ENCODE data around the gene LYRM2.
"Not testable (repeated sequence)": the region's sequence is repeated elsewhere in the genome, so short reads cannot be mapped to it uniquely, and the experiment has no call there.

Gene LYRM2

GRCh38 chr6:89636412-89636811, 2.1 kb downstream of the LYRM2 start:
- H3K27me3 ChIP-seq (ENCODE audit: low read depth); DNase-seq (ENCODE audit: low spot score in 2 of 2); H3K4me3 ChIP-seq; in situ Hi-C loops (cut with MboI; ENCODE audit: low sequenced_read_pairs); H3K9me3 ChIP-seq: not testable (repeated sequence)
- peaks cover 18% of the 10 kb centered on the region for H3K36me3 ChIP-seq (replicated peaks)
- H3K4me1 ChIP-seq = peaks cover 14% of the 10 kb centered on the region

GRCh38 chr6:89630488-89630887, 8.1 kb downstream of the LYRM2 start:
- H3K9me3 ChIP-seq = no peaks in the 10 kb centered on the region
- DNase-seq (ENCODE audit: low spot score in 2 of 2) = no peak
- peaks cover 33% of the 10 kb centered on the region for H3K36me3 ChIP-seq (replicated peaks)
- H3K4me1 ChIP-seq = no peaks in the 10 kb centered on the region
- in situ Hi-C loops (cut with MboI; ENCODE audit: low sequenced_read_pairs) = no loop called here
- no peak overlapping the region for H3K4me3 ChIP-seq
- H3K27me3 ChIP-seq (ENCODE audit: low read depth) = no peaks in the 10 kb centered on the region

GRCh38 chr6:89623749-89624148, 14.8 kb downstream of the LYRM2 start:
- DNase-seq (ENCODE audit: low spot score in 2 of 2) = no peak
- Histone ChIP-seq H3K9me3 (no peaks in the 10 kb centered on the region), H3K27me3 (ENCODE audit: low read depth) (no peaks in the 10 kb centered on the region), H3K4me1 (no peaks in the 10 kb centered on the region), H3K4me3 (no peak overlapping the region), H3K36me3 (replicated peaks) (peaks cover 3% of the 10 kb centered on the region)
- in situ Hi-C loops (cut with MboI; ENCODE audit: low sequenced_read_pairs) = loop anchor here (25.0 kb wide), 1 partner anchor 636 kb away; no protein-coding TSS in a partner anchor

DNA sequence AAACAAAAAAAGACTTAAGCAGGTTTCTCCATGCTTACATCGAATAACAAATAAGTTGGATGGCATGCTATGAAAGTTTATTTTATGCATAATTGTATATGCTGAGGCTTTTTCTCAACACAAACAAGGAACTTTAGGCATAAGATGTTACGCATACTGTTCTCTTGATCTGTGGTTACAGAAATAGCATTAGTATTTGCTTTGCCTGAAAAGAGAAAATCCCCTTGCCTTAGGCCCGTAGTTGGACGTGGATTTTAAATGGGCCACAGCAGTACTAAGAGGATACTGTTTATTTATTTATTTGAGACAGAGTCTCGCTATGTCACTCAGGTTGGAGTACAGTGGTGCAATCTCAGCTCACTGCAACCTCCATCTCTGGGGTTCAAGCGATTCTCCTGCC, 19.0 kb downstream of the LYRM2 start:
- no peak overlapping the region for H3K4me3 ChIP-seq
- in situ Hi-C loops (cut with MboI; ENCODE audit: low sequenced_read_pairs) = loop anchor here (25.0 kb wide), 1 partner anchor 632 kb away; no protein-coding TSS in a partner anchor
- H3K4me1 ChIP-seq = no peaks in the 10 kb centered on the region
- no peaks in the 10 kb centered on the region for H3K27me3 ChIP-seq (ENCODE audit: low read depth)
- no peaks in the 10 kb centered on the region for H3K36me3 ChIP-seq (replicated peaks)
- H3K9me3 ChIP-seq = no peaks in the 10 kb centered on the region
- DNase-seq (ENCODE audit: low spot score in 2 of 2) = no peak

GRCh38 chr6:89618026-89618425, 20.5 kb downstream of the LYRM2 start:
- no peak overlapping the region for H3K4me3 ChIP-seq
- no peaks in the 10 kb centered on the region for H3K27me3 ChIP-seq (ENCODE audit: low read depth)
- H3K4me1 ChIP-seq = no peaks in the 10 kb centered on the region
- no peaks in the 10 kb centered on the region for H3K9me3 ChIP-seq
- H3K36me3 ChIP-seq (replicated peaks) = no peaks in the 10 kb centered on the region
- DNase-seq (ENCODE audit: low spot score in 2 of 2) = no peak
- in situ Hi-C loops (cut with MboI; ENCODE audit: low sequenced_read_pairs) = loop anchor here (25.0 kb wide), 1 partner anchor 631 kb away; no protein-coding TSS in a partner anchor

DNA sequence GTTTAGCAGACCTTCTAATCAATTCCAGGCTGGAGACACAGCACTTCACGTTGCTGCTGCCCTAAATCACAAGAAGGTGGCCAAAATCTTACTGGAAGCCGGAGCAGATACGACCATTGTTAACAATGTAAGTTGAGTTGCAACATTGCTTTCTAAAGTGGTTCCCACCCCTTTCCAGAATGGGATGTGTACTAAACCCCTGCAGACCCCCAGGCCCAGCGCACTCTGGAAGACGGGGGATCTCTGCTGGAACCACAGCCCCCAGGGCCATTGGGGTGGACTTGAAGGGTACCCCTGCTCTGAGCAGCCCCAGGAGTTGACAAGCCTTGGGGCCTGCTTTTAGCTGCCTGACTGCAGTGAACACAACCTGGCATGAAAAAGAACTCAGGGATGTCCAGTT, 22.0 kb downstream of the LYRM2 start:
- in situ Hi-C loops (cut with MboI; ENCODE audit: low sequenced_read_pairs) = loop anchor here (25.0 kb wide), 1 partner anchor 629 kb away; no protein-coding TSS in a partner anchor
- Histone ChIP-seq H3K27me3 (ENCODE audit: low read depth) (no peaks in the 10 kb centered on the region), H3K4me3 (no peak overlapping the region), H3K4me1 (no peaks in the 10 kb centered on the region), H3K9me3 (no peaks in the 10 kb centered on the region), H3K36me3 (replicated peaks) (no peaks in the 10 kb centered on the region)
- DNase-seq (ENCODE audit: low spot score in 2 of 2) = no peak

DNA sequence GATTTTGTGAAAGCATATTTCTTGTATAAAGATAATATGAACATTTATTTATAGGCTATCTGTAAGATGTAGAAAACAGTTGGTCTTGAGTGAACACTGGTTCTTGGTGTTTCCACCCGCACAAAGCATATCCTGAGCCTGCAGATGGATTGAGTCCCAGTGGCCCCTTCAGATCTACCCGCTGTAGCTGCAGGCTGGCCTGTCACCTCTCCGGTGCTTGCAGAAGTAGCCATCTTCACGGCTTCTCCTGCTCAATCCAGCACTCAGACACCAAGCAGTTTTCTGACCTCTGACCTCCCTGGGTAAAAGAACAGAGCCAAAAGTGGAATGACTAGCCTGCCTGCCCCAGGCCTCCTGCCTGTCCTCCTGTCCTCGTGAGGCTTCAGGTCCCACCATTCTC, 22.7 kb downstream of the LYRM2 start:
- DNase-seq (ENCODE audit: low spot score in 2 of 2) = no peak
- H3K4me3 ChIP-seq = no peak overlapping the region
- H3K27me3 ChIP-seq (ENCODE audit: low read depth) = no peaks in the 10 kb centered on the region
- H3K9me3 ChIP-seq = no peaks in the 10 kb centered on the region
- in situ Hi-C loops (cut with MboI; ENCODE audit: low sequenced_read_pairs) = loop anchor here (25.0 kb wide), 1 partner anchor 629 kb away; no protein-coding TSS in a partner anchor
- H3K4me1 ChIP-seq = no peaks in the 10 kb centered on the region
- no peaks in the 10 kb centered on the region for H3K36me3 ChIP-seq (replicated peaks)

GRCh38 chr6:89613790-89614189, 24.8 kb downstream of the LYRM2 start:
- Histone ChIP-seq H3K9me3 (no peaks in the 10 kb centered on the region), H3K4me1 (no peaks in the 10 kb centered on the region), H3K4me3 (no peak overlapping the region), H3K27me3 (ENCODE audit: low read depth) (no peaks in the 10 kb centered on the region), H3K36me3 (replicated peaks) (no peaks in the 10 kb centered on the region)
- in situ Hi-C loops (cut with MboI; ENCODE audit: low sequenced_read_pairs) = loop anchor here (5.0 to 25.0 kb wide), 2 partner anchors 181 to 626 kb away; partner anchors contain the start of gene ANKRD6
- no peak for DNase-seq (ENCODE audit: low spot score in 2 of 2)

GRCh38 chr6:89612121-89612520, 26.4 kb downstream of the LYRM2 start:
- H3K9me3 ChIP-seq = no peaks in the 10 kb centered on the region
- in situ Hi-C loops (cut with MboI; ENCODE audit: low sequenced_read_pairs) = loop anchor here (5.0 to 25.0 kb wide), 2 partner anchors 180 to 625 kb away; partner anchors contain the start of gene ANKRD6
- DNase-seq (ENCODE audit: low spot score in 2 of 2) = no peak
- no peaks in the 10 kb centered on the region for H3K4me1 ChIP-seq
- H3K27me3 ChIP-seq (ENCODE audit: low read depth) = no peaks in the 10 kb centered on the region
- H3K4me3 ChIP-seq = no peak overlapping the region
- H3K36me3 ChIP-seq (replicated peaks) = no peaks in the 10 kb centered on the region

DNA sequence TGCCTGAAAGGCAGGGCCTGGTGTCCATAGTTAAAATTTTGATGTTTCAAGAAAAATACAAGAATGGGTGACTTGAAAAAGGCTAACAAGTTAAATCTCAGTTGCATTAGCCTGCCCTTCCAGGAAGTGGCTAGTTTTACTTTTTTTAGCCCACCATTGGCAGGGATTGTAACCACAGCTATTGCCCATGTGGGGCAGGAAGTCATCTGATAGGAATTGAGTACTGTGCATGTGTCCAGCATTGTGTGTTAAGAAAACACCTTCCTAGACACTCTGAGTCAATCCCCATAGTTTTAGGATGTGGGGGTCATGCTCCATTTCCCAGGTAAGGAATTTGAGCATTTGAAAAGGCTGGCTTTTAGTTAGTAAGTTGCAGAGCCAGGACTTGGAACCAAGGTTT, 26.9 kb downstream of the LYRM2 start:
- Histone ChIP-seq H3K4me3 (no peak overlapping the region), H3K36me3 (replicated peaks) (no peaks in the 10 kb centered on the region), H3K27me3 (ENCODE audit: low read depth) (no peaks in the 10 kb centered on the region), H3K9me3 (no peaks in the 10 kb centered on the region), H3K4me1 (no peaks in the 10 kb centered on the region)
- DNase-seq (ENCODE audit: low spot score in 2 of 2) = no peak
- in situ Hi-C loops (cut with MboI; ENCODE audit: low sequenced_read_pairs) = loop anchor here (5.0 to 25.0 kb wide), 2 partner anchors 179 to 624 kb away; partner anchors contain the start of gene ANKRD6

- Histone ChIP-seq H3K27me3 (ENCODE audit: low read depth) (no peaks in the 10 kb centered on the region), H3K4me1 (no peaks in the 10 kb centered on the region), H3K9me3 (no peaks in the 10 kb centered on the region), H3K4me3 (no peak overlapping the region), H3K36me3 (replicated peaks) (no peaks in the 10 kb centered on the region)
- peak; percentile 60 to 90 for DNase-seq (ENCODE audit: low spot score in 2 of 2)
- in situ Hi-C loops (cut with MboI; ENCODE audit: low sequenced_read_pairs) = loop anchor here (5.0 to 25.0 kb wide), 2 partner anchors 178 to 623 kb away; partner anchors contain the start of gene ANKRD6
Observed at GRCh38 chr6:89610149-89610642, 28.4 kb downstream of the LYRM2 start.

GRCh38 chr6:89605861-89606260, 32.7 kb downstream of the LYRM2 start:
- no peaks in the 10 kb centered on the region for H3K9me3 ChIP-seq
- no peaks in the 10 kb centered on the region for H3K36me3 ChIP-seq (replicated peaks)
- in situ Hi-C loops (cut with MboI; ENCODE audit: low sequenced_read_pairs) = loop anchor here (25.0 kb wide), 1 partner anchor 619 kb away; no protein-coding TSS in a partner anchor
- H3K27me3 ChIP-seq (ENCODE audit: low read depth) = no peaks in the 10 kb centered on the region
- no peak for DNase-seq (ENCODE audit: low spot score in 2 of 2)
- H3K4me1 ChIP-seq = no peaks in the 10 kb centered on the region
- H3K4me3 ChIP-seq = no peak overlapping the region

- in situ Hi-C loops (cut with MboI; ENCODE audit: low sequenced_read_pairs) = loop anchor here (25.0 kb wide), 1 partner anchor 617 kb away; no protein-coding TSS in a partner anchor
- H3K27me3 ChIP-seq (ENCODE audit: low read depth) = no peaks in the 10 kb centered on the region
- no peak for DNase-seq (ENCODE audit: low spot score in 2 of 2)
Observed at GRCh38 chr6:89604653-89605052, 33.9 kb downstream of the LYRM2 start.

GRCh38 chr6:89602166-89602565, 36.4 kb downstream of the LYRM2 start:
- in situ Hi-C loops (cut with MboI; ENCODE audit: low sequenced_read_pairs) = loop anchor here (25.0 kb wide), 1 partner anchor 615 kb away; no protein-coding TSS in a partner anchor
- no peaks in the 10 kb centered on the region for H3K27me3 ChIP-seq (ENCODE audit: low read depth)
- no peak overlapping the region for H3K4me3 ChIP-seq
- H3K9me3 ChIP-seq = no peaks in the 10 kb centered on the region
- DNase-seq (ENCODE audit: low spot score in 2 of 2) = no peak
- H3K36me3 ChIP-seq (replicated peaks) = no peaks in the 10 kb centered on the region
- H3K4me1 ChIP-seq = no peaks in the 10 kb centered on the region

More at GRCh38 chr6:89604653-89605052, 33.9 kb downstream of the LYRM2 start:
- Histone ChIP-seq H3K4me3 (no peak overlapping the region), H3K9me3 (no peaks in the 10 kb centered on the region), H3K4me1 (no peaks in the 10 kb centered on the region), H3K36me3 (replicated peaks) (no peaks in the 10 kb centered on the region)
